ENCODE results near the gene RSPH3. TPM values are rescaled to one million over a fixed set of nuclear protein-coding genes. Genes with fewer than 3 reads are reported as not detected.

RSPH3 gene
- total and polyA plus RNA-seq, 10 of the 15 experiments (the other 5 are each of a cell fraction or from before 2014, with no cell fraction given) = 0.40 to 3.5 (median 1.4) TPM

- TF ChIP-seq, protein P1, sequence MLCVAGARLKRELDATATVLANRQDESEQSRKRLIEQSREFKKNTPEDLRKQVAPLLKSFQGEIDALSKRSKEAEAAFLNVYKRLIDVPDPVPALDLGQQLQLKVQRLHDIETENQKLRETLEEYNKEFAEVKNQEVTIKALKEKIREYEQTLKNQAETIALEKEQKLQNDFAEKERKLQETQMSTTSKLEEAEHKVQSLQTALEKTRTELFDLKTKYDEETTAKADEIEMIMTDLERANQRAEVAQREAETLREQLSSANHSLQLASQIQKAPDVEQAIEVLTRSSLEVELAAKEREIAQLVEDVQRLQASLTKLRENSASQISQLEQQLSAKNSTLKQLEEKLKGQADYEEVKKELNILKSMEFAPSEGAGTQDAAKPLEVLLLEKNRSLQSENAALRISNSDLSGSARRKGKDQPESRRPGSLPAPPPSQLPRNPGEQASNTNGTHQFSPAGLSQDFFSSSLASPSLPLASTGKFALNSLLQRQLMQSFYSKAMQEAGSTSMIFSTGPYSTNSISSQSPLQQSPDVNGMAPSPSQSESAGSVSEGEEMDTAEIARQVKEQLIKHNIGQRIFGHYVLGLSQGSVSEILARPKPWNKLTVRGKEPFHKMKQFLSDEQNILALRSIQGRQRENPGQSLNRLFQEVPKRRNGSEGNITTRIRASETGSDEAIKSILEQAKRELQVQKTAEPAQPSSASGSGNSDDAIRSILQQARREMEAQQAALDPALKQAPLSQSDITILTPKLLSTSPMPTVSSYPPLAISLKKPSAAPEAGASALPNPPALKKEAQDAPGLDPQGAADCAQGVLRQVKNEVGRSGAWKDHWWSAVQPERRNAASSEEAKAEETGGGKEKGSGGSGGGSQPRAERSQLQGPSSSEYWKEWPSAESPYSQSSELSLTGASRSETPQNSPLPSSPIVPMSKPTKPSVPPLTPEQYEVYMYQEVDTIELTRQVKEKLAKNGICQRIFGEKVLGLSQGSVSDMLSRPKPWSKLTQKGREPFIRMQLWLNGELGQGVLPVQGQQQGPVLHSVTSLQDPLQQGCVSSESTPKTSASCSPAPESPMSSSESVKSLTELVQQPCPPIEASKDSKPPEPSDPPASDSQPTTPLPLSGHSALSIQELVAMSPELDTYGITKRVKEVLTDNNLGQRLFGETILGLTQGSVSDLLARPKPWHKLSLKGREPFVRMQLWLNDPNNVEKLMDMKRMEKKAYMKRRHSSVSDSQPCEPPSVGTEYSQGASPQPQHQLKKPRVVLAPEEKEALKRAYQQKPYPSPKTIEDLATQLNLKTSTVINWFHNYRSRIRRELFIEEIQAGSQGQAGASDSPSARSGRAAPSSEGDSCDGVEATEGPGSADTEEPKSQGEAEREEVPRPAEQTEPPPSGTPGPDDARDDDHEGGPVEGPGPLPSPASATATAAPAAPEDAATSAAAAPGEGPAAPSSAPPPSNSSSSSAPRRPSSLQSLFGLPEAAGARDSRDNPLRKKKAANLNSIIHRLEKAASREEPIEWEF (IDR thresholded peaks at IDR 0.05; ENCODE audit: insufficient replicate concordance, low read depth, low read length) = no peak
- TF ChIP-seq TCF3 (IDR thresholded peaks at IDR 0.05; ENCODE audit: borderline replicate concordance, insufficient read depth, low read depth, low read length) (no peak), RELA (IDR thresholded peaks at IDR 0.05; ENCODE audit: borderline replicate concordance, partially characterized antibody) (no peak), RCOR1 (conservative IDR thresholded peaks at IDR 0.05; ENCODE audit: low read depth, low read length) (no peak), MTA3 (IDR thresholded peaks at IDR 0.05; ENCODE audit: borderline replicate concordance, low read length) (peak; percentile 92; the same call in 1 of the 2 replicates), GATAD2B (conservative IDR thresholded peaks at IDR 0.05; ENCODE audit: low read depth) (peak; percentile 60; the same call in 1 of the 2 replicates), MTA2 (IDR thresholded peaks at IDR 0.05; ENCODE audit: low read depth) (peak; percentile 98), GABPA (IDR thresholded peaks at IDR 0.05; ENCODE audit: low read depth) (no peak), E4F1 (IDR thresholded peaks at IDR 0.05; ENCODE audit: borderline replicate concordance, partially characterized antibody) (no peak), BHLHE40 (IDR thresholded peaks at IDR 0.05; ENCODE audit: borderline replicate concordance in 1 of 2, low read depth in 2 of 2, low read length in 1 of 2) (peak; percentile 49 to 66; a peak in 2 of 4 replicates), LARP7 (IDR thresholded peaks at IDR 0.05) (no peak), ZNF622 (IDR thresholded peaks at IDR 0.05) (no peak), SKIL (IDR thresholded peaks at IDR 0.05; ENCODE audit: low read depth, poor library complexity, severe bottlenecking) (peak; percentile 94), MEF2B (IDR thresholded peaks at IDR 0.05; ENCODE audit: partially characterized antibody, poor library complexity, severe bottlenecking) (peak; percentile 53), IRF4 (IDR thresholded peaks at IDR 0.05; ENCODE audit: low read depth, low read length) (peak; percentile 92), POLR2A (IDR thresholded peaks at IDR 0.05; ENCODE audit: low read depth, low read length) (no peak), SIX5 (IDR thresholded peaks at IDR 0.05; ENCODE audit: low read depth, low read length, severe bottlenecking) (no peak)
Measured at GRCh38 chr6:159038914-159039884, 39.2 kb upstream of the RSPH3 start (continued).

Measured in GM12878 (cell line).